HG03196 (cell line): ENCODE measurements around the gene IRAG1.

Experiments
- ATAC-seq: cut with Tn5 transposase; IDR thresholded peaks from one replicate; pipeline ENCODE4 v1.9.1; 2021; ENCODE audit not compliant: unreplicated experiment

Gene IRAG1, protein sequence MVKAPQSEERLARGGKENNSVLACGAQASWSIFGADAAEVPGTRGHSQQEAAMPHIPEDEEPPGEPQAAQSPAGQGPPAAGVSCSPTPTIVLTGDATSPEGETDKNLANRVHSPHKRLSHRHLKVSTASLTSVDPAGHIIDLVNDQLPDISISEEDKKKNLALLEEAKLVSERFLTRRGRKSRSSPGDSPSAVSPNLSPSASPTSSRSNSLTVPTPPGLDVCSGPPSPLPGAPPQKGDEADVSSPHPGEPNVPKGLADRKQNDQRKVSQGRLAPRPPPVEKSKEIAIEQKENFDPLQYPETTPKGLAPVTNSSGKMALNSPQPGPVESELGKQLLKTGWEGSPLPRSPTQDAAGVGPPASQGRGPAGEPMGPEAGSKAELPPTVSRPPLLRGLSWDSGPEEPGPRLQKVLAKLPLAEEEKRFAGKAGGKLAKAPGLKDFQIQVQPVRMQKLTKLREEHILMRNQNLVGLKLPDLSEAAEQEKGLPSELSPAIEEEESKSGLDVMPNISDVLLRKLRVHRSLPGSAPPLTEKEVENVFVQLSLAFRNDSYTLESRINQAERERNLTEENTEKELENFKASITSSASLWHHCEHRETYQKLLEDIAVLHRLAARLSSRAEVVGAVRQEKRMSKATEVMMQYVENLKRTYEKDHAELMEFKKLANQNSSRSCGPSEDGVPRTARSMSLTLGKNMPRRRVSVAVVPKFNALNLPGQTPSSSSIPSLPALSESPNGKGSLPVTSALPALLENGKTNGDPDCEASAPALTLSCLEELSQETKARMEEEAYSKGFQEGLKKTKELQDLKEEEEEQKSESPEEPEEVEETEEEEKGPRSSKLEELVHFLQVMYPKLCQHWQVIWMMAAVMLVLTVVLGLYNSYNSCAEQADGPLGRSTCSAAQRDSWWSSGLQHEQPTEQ

DNA sequence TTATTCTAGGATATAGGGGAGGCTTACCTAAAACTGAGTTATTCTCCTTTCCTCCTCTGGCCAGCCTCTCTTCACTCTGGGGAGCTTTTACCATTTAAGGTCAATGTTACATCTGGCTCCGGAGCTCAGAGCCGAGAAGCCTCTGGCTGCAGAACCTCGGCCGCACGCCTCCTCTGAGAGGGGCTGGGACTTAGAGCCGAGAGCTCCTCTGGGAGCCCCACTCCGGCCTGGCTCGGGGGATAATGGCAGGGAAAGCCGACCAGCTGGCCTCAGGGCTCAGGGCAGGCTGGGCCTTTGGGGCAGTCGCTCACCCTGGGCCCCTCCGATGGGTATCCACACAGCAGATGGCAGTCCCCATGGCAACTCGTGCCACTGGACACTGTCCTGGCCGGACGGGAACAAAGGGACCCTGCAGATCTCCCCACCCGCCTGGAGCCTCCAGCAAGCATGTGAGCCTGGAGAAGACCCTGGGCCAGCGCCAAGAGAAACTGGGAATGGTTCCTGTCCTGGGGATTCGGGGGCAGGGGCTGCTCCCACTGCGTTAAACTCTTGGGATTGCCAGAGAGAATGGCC lies at the start of gene IRAG1:
TSS of gene IRAG1 (minus strand) at position 247 of the 573 bp plus-strand sequence. CDS start at position 94, 153 bp downstream.
- no peak for ATAC-seq

- no peak for ATAC-seq
Measured at GRCh38 chr11:10742460-10743208, 49.1 kb upstream of the IRAG1 start.

DNA sequence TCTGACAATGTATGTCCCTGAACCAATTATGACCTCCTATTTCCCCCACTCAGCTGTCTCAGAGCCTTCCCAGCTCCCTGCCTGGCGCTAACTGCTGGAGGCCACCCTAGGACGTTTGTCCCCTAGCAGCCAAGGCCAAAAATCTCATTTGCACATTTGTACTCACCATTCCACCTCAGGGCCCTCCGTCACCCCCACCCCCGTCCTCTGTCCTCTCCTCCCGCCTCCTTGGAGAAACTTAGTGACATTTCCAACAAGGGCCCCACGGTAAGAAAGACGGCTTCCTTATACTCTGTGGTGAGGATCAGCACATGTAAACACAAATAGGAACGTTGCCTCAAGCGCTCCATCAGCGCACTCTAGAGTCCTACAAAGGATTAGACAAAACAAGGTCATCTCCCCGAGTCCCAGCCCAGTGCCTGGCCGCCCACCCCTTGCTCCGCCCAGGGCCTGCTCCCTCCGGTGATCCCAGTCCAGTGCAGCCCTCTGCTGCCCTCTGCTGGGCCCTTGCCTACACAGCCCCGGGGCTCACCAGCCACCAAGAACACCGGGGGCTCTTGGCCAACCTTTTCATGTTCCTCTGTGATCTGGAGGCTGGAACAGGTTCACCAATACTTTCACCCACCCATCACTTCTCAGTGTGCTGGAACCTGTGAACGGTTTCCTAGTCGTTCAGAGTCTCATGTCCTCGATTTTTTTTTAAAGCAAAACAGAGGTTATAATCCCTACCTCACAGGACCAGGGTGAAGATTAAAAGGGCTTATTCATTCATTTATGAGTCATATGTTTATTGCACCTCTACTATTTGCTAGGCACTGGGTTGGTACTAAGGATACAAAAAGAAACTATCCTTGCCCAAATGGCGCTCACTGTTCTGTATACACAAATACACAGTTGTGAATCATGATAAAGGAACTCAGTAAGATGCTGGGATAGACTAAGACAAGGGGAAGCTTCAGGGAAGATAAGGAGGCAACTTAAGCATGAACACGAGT lies 42.2 kb upstream of the IRAG1 start:
- ATAC-seq, result peak; percentile 97

- no peak for ATAC-seq
Measured at GRCh38 chr11:10731064-10731680, 37.6 kb upstream of the IRAG1 start.

DNA sequence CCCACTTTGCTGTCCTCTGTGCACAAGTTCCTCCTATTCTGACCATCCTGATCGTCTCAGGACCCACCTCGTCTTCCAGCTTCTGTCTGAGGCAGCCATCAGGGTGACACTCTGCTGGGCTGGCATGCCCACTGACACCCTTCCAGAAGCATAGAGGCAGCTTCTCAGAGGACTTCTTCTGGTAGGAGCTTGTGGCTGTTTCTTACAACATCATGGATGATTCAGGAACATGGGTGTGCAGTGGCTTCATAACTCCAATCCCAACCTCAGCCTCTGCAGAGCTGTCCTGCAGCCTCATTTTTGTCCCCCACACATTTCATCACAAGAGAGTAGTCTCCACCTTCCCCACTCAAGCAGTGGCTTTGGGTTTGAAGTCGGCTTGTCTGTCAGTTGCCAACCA lies 36.6 kb upstream of the IRAG1 start:
- no peak for ATAC-seq

GRCh38 chr11:10728789-10729472 lies 35.4 kb upstream of the IRAG1 start:
- ATAC-seq, result no peak

GRCh38 chr11:10728154-10728553 lies 34.6 kb upstream of the IRAG1 start:
- no peak for ATAC-seq

GRCh38 chr11:10727146-10727851 lies 33.7 kb upstream of the IRAG1 start:
- ATAC-seq, result no peak

GRCh38 chr11:10725907-10726253 lies 32.3 kb upstream of the IRAG1 start:
- no peak for ATAC-seq

DNA sequence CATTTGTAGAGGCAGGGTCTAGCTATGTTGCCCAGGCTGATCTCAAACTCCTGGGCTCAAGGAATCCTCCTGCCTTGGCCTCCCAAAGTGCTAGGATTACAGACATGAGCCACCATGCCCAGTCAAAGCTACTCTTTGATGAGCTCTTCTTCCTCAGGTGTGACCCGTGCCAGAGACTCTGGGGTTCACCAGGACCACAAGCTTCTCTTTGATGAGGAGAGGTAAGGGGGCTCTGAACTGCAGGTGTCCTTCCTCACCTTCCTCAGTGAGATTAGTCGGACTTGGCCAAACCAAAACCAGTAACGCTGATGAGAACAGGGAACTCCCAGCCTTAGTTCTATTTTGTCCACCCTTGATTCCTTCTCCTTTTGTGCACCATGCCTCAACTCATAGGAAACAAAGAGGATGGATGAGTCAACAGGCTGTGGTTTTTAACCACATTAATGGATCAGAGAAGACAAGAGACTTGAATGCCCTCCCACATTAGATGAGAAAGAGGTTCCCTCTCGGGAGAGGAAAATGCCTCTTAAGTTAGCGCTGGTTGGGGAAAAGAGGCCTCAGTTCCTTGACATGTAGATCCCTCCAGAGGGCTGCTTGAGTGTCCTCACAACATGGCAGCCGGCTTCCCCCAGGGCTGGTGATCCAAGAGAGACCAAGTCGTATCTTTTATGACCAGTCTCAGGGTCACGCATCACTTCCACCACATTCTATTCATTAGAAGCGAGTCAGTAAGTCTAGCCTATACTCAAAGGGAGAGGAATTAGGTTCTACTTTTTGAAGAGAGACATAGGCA lies 31.8 kb upstream of the IRAG1 start:
- no peak for ATAC-seq

DNA sequence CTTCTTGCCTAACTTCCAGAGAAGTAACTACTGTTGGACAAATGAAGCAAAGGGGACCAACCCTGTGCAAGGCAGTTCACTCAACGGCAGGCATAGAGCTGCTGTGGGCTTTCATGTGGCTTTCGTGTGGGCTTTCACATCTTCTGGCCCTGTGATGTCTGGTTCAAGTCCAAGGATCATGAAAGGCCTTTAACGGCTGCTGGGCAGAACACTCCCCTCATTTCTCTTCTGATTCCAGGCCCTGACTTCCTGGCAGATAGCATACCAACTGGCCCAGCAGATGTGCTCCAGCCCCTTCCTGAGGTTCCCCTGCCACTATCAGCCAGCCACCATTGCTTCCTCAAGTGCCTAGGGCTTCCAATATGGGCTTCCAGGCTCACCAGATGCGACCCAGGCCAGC lies 28.8 kb upstream of the IRAG1 start:
- ATAC-seq, result no peak

DNA sequence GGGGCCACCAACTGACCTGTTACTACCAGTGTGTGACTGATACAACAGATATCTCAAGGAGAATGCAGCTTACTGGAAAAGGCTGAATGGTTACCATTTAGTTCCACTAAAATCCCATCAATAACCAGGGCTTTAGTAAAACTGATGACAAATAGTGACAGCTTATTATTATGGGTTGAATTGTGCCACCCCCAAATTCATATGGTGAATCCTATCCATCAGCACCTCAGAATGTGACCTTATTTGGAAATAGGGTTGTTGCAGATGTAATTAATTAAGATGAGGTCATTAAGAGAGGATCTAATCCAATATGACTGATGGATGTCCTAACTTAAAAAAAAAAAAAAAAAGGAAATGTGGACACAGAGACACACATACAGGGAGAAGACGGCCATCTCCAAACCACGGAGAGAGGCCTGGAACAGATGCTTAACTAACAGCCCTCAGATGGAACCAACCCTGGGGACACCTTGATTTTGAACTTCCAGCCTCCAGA lies 27.4 kb upstream of the IRAG1 start:
- ATAC-seq, result no peak

- no peak for ATAC-seq
Measured at GRCh38 chr11:10719616-10720015, 26.1 kb upstream of the IRAG1 start.

GRCh38 chr11:10716543-10717259 lies 23.1 kb upstream of the IRAG1 start:
- ATAC-seq, result no peak

- ATAC-seq, result no peak
Measured at GRCh38 chr11:10716122-10716521, 22.6 kb upstream of the IRAG1 start.

DNA sequence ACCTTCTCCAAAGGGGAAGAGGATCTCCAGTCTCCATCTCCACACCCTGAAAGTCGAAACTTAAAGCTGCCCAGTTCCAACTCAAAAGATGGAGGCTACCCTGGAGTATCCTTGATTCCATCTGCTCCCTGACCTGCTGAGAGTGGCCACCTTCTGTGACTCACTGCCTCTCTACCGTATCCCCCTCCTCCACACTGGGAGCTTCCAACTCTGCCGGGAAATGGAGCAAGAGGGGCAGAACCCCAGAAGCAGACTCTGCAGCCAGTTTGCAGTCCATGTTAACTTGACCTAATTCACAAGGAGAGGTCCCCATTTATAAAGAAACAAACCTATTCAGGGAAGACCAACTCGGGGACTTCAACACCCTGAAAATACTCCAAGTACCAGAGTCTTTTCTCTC lies 22.0 kb upstream of the IRAG1 start:
- no peak for ATAC-seq
